A673 (cell line): ENCODE measurements around the gene TRPM8. TPM values are rescaled to one million over a fixed set of nuclear protein-coding genes. Genes with fewer than 3 reads are reported as not detected.
"Not testable (repeated sequence)": the region's sequence is repeated elsewhere in the genome, so short reads cannot be mapped to it uniquely, and the experiment has no call there.

ENCODE experiments used
- BruUV-seq: library from RNA; stranded (reverse); fragments of 400-500 nt; replicated peaks from 2 replicates; lab custom pipeline; 2021; lab: Mats Ljungman, UMichigan
- CTCF ChIA-PET: fragments of 300-600 bp; sonication (Branson Sonifier 250); formaldehyde crosslinking; loops from one replicate; lab custom pipeline; 2022; ENCODE audit warnings: antibody characterized with exemption; lab: Charles Lee
- POLR2A ChIA-PET: fragments of 300-600 bp; sonication (Branson Sonifier 250); formaldehyde crosslinking; loops from one replicate; lab custom pipeline; 2022; ENCODE audit warnings: antibody characterized with exemption; ENCODE audit not compliant: low non-redundant PET; lab: Charles Lee
- DNase-seq: peaks from one replicate; pipeline ENCODE4 v3.0.0-alpha.2; 2015; ENCODE audit warnings: low spot score
- H3K27ac ChIP-seq: fragments of 200-600 bp; sonication (generic); 2 replicates; pipeline ENCODE4 v1.5.1; 2016; ENCODE audit warnings: mixed run types, low read depth, mild to moderate bottlenecking, mixed read lengths, antibody characterized with exemption, low read length; ENCODE audit not compliant: poor library complexity, severe bottlenecking
- H3K27me3 ChIP-seq: fragments of 200-600 bp; sonication (generic); replicated peaks from 2 replicates; pipeline ENCODE4 v1.6.1; 2017; ENCODE audit warnings: mixed run types, low read depth, mild to moderate bottlenecking, mixed read lengths, antibody characterized with exemption, low read length; ENCODE audit not compliant: insufficient read depth, poor library complexity
- H3K36me3 ChIP-seq: fragments of 200-600 bp; sonication (generic); 2 replicates; pipeline ENCODE4 v1.6.1; 2016; ENCODE audit warnings: mixed run types, mild to moderate bottlenecking, mixed read lengths, antibody characterized with exemption, low read length; ENCODE audit not compliant: insufficient read depth, poor library complexity, severe bottlenecking
- H3K4me1 ChIP-seq: fragments of 200-600 bp; sonication (generic); 2 replicates; pipeline ENCODE4 v1.6.1; 2017; ENCODE audit warnings: mixed run types, mild to moderate bottlenecking, mixed read lengths, antibody characterized with exemption, low read length; ENCODE audit not compliant: insufficient read depth, poor library complexity, severe bottlenecking
- H3K4me3 ChIP-seq: fragments of 200-600 bp; sonication (generic); 2 replicates; pipeline ENCODE4 v1.5.1; 2016; ENCODE audit warnings: low read depth, mixed run types, mild to moderate bottlenecking, mixed read lengths, low read length; ENCODE audit not compliant: poor library complexity, severe bottlenecking
- H3K9me3 ChIP-seq: fragments of 200-600 bp; sonication (generic); 2 replicates; pipeline ENCODE4 v1.6.1; 2016; ENCODE audit warnings: mixed run types, low read depth, mild to moderate bottlenecking, mixed read lengths, antibody characterized with exemption, low read length; ENCODE audit not compliant: poor library complexity, severe bottlenecking
- EZH2 ChIP-seq: fragments of 200-600 bp; sonication (generic); IDR thresholded peaks from 2 replicates; pipeline ENCODE4 v1.6.1; 2017; ENCODE audit warnings: borderline replicate concordance, low read depth, mild to moderate bottlenecking, mixed read lengths, antibody characterized with exemption, low read length; ENCODE audit not compliant: poor library complexity, severe bottlenecking
- intact Hi-C: fragments of 100-400 bp; cut with micrococcal nuclease; formaldehyde crosslinking; loops from one replicate; pipeline ENCODE4 v1.10.0; 2022; ENCODE audit not compliant: unreplicated experiment
- total RNA-seq: library from RNA; stranded (reverse); gene quantifications from 2 replicates; pipeline ENCODE4 v1.2.3, GENCODE V29; 2021
- TF ChIP-seq, protein P1 (sequence below): fragments of 300-800, 200-600 bp; sonication (generic); conservative IDR thresholded peaks from 2 replicates; pipeline ENCODE4 v1.5.1; 2017; ENCODE audit warnings: low read depth, mild to moderate bottlenecking, antibody characterized with exemption, low read length, moderate library complexity, mixed read lengths

Gene TRPM8
- total RNA-seq, 1 experiment from 2014 or later: 8.9 TPM

DNA sequence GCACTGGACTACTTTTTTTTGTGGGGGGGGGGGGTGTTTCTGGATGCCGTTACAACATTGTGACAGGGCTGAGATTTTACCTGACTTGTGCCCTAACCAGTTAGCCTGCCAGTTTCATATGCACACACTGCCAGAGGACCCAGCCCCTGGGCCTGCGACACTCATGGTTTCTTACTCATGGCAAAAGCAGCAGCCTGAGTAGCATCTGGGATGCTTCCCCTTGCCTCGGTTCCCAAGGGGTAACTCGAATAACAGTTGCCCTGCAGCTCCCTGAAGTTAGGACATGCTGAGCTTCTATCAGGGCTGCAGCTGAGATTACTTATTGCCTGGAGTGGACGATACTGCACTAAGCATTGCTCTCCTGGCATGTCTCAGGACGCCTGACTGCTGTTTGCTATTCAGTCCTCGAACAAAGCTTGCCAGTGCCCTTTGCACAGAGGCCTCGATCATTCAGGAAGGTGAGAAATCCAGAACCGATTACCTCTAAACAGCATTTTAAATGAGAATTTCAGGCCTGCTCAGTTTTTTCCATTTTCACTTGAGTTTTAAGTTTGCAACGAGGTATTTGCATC lies 47.9 kb downstream of the TRPM8 start:
- intact Hi-C loops: no loop called here
- no peak overlapping the region for H3K27ac ChIP-seq
- TF ChIP-seq, protein P1, sequence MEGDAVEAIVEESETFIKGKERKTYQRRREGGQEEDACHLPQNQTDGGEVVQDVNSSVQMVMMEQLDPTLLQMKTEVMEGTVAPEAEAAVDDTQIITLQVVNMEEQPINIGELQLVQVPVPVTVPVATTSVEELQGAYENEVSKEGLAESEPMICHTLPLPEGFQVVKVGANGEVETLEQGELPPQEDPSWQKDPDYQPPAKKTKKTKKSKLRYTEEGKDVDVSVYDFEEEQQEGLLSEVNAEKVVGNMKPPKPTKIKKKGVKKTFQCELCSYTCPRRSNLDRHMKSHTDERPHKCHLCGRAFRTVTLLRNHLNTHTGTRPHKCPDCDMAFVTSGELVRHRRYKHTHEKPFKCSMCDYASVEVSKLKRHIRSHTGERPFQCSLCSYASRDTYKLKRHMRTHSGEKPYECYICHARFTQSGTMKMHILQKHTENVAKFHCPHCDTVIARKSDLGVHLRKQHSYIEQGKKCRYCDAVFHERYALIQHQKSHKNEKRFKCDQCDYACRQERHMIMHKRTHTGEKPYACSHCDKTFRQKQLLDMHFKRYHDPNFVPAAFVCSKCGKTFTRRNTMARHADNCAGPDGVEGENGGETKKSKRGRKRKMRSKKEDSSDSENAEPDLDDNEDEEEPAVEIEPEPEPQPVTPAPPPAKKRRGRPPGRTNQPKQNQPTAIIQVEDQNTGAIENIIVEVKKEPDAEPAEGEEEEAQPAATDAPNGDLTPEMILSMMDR: no peak
- TF ChIP-seq EZH2: no peak
- DNase-seq: no peak
- H3K4me1 ChIP-seq: no peaks in the 10 kb centered on the region
- ChIA-PET CTCF (no interaction called here), POLR2A (no interaction called here)
- no peak overlapping the region for H3K4me3 ChIP-seq
- H3K27me3 ChIP-seq: no peaks in the 10 kb centered on the region
- H3K9me3 ChIP-seq: no peaks in the 10 kb centered on the region
- no peaks in the 10 kb centered on the region for H3K36me3 ChIP-seq
- no TSS peak for BruUV-seq

DNA sequence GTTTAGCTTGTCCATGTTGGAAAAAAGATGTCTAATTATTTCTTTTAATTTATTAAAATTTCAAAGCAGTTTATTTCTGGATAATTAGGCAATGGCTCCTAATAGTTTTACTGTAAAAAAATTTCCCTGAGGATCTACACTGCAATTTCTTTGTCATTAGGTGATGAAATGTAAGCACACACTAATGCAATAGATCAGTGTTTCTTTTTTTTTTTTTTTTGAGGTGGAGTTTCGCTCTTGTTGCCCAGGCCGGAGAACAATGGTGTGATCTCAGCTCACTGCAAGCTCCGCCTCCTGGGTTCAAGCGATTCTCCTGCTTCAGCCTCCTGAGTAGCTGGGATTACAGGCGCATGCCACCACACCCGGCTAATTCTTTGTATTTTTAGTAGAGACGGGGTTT lies 48.5 kb downstream of the TRPM8 start:
- H3K36me3 ChIP-seq, POLR2A ChIA-PET, H3K4me1 ChIP-seq, H3K27ac ChIP-seq, DNase-seq, intact Hi-C loops, CTCF ChIA-PET, H3K4me3 ChIP-seq, H3K27me3 ChIP-seq, BruUV-seq, H3K9me3 ChIP-seq: not testable (repeated sequence)

DNA sequence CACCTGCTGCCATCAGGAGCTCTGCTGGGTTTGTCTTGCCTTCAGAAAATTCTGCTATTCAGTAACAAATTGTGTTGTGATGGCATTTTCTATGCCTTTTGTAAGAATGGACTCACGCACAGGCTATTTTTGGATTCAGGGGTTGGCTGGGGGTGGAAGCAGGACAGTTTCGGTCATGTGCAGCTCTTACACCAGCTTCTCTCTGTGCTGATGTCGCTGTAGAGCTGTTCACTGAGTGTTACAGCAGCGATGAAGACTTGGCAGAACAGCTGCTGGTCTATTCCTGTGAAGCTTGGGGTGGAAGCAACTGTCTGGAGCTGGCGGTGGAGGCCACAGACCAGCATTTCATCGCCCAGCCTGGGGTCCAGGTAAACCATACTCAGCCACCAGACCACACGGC lies 49.2 kb downstream of the TRPM8 start:
- TF ChIP-seq, protein P1: no peak
- TF ChIP-seq EZH2: no peak
- intact Hi-C loops: no loop called here
- H3K4me1 ChIP-seq: no peaks in the 10 kb centered on the region
- ChIA-PET POLR2A (interaction anchor here (0.5 kb wide), 1 partner anchor 140 kb away, joined by 6 read pairs; no protein-coding TSS in a partner anchor), CTCF (no interaction called here)
- H3K36me3 ChIP-seq: no peaks in the 10 kb centered on the region
- no peaks in the 10 kb centered on the region for H3K9me3 ChIP-seq
- no TSS peak for BruUV-seq
- no peak for DNase-seq
- H3K4me3 ChIP-seq: no peak overlapping the region
- no peak overlapping the region for H3K27ac ChIP-seq
- no peaks in the 10 kb centered on the region for H3K27me3 ChIP-seq

DNA sequence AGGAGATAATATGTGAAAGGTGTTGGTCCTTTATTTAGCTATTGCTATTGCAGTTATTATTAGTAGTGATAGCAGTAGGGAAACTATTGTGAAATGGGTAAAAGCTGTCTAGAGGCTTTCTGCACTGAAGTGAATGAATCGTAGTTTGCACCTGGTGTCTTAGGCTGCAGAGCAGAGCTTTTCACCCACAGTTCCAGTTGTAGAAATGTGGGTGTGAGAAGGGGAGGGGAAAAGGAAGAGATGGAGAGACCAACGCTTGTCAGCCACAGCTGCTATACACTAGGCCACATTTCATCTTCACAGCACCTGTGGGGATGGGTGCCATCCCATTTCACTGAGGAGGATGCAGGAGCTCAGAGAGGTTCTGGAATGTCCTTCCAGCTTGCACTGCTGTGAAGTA lies 50.0 kb downstream of the TRPM8 start:
- intact Hi-C loops: no loop called here
- Histone ChIP-seq H3K36me3 (no peaks in the 10 kb centered on the region), H3K4me1 (no peaks in the 10 kb centered on the region), H3K9me3 (no peaks in the 10 kb centered on the region), H3K27ac (no peak overlapping the region), H3K4me3 (no peak overlapping the region), H3K27me3 (no peaks in the 10 kb centered on the region)
- no peak for TF ChIP-seq EZH2
- TF ChIP-seq, protein P1: no peak
- POLR2A ChIA-PET: no interaction called here
- CTCF ChIA-PET: no interaction called here
- no TSS peak for BruUV-seq
- DNase-seq: no peak
